Liver (tissue), 9 donors: ENCODE results near the gene SHANK2. TPM values are rescaled to one million over a fixed set of nuclear protein-coding genes. Genes with fewer than 3 reads are reported as not detected.
A peak's percentile ranks its signal among the peaks of the same experiment; 100 is the strongest.

ENCODE experiments used
- DNase-seq: peaks from one replicate; pipeline ENCODE4 v3.0.0-alpha.2; 2017; ENCODE audit warnings: low spot score
- H3K27ac ChIP-seq, 2 donors: one replicate each; pipeline ENCODE4 v1.7.0; 2013; ENCODE audit warnings: inconsistent platforms in 2 of 2, low read length in 2 of 2, control low read depth in 1 of 2, low read depth in 1 of 2, mild to moderate bottlenecking in 1 of 2
- H3K27me3 ChIP-seq, 4 donors: one replicate each; pipeline versions ENCODE4 v1.6.1 to v1.7.0; 2013; ENCODE audit warnings: low read length in 3 of 4, inconsistent platforms in 1 of 4, mild to moderate bottlenecking in 1 of 4, moderate library complexity in 1 of 4; ENCODE audit not compliant: control insufficient read depth in 4 of 4, insufficient read depth in 4 of 4
- H3K36me3 ChIP-seq, 4 donors: one replicate each; pipeline versions ENCODE4 v1.6.1 to v1.7.0; 2013; ENCODE audit warnings: low read length in 3 of 4, mild to moderate bottlenecking in 3 of 4, low read depth in 1 of 4, moderate library complexity in 1 of 4; ENCODE audit not compliant: control insufficient read depth in 4 of 4, insufficient read depth in 3 of 4
- H3K4me1 ChIP-seq, 4 donors: one replicate each; pipeline versions ENCODE4 v1.6.1 to v1.7.0; 2013; ENCODE audit warnings: low read length in 3 of 4, mild to moderate bottlenecking in 3 of 4, moderate library complexity in 1 of 4; ENCODE audit not compliant: control insufficient read depth in 4 of 4, insufficient read depth in 4 of 4
- H3K4me3 ChIP-seq, 3 donors: one replicate each; pipeline versions ENCODE4 v1.6.1 to v1.7.0; 2013; ENCODE audit warnings: low read length in 3 of 3, control low read depth in 1 of 3, low read depth in 1 of 3, mild to moderate bottlenecking in 1 of 3
- H3K9ac ChIP-seq, 2 donors: one replicate each; pipeline ENCODE4 v1.7.0; 2013; ENCODE audit warnings: low read length in 2 of 2, mild to moderate bottlenecking in 2 of 2, moderate library complexity in 2 of 2, control low read depth in 1 of 2, low read depth in 1 of 2
- H3K9me3 ChIP-seq, 4 donors: one replicate each; pipeline versions ENCODE4 v1.6.1 to v1.7.0; 2013; ENCODE audit warnings: low read length in 3 of 4; ENCODE audit not compliant: control insufficient read depth in 4 of 4
- FOXA1 ChIP-seq: IDR thresholded peaks from 2 replicates; pipeline ENCODE4 v1.6.1; 2016; ENCODE audit warnings: antibody characterized with exemption
- FOXA2 ChIP-seq: IDR thresholded peaks from 2 replicates; pipeline ENCODE4 v1.6.1; 2016; ENCODE audit warnings: antibody characterized with exemption
- GABPA ChIP-seq, 2 donors: IDR thresholded peaks in 1 of 2; conservative IDR thresholded peaks in 1 of 2; 2 replicates each; pipeline ENCODE4 v1.6.1; 2016; ENCODE audit warnings: antibody characterized with exemption in 2 of 2, mild to moderate bottlenecking in 1 of 2, moderate library complexity in 1 of 2
- HNF4A ChIP-seq, 2 donors: conservative IDR thresholded peaks; 2 replicates each; pipeline ENCODE4 v1.6.1; 2016; ENCODE audit warnings: antibody characterized with exemption in 2 of 2, mild to moderate bottlenecking in 2 of 2
- HNF4G ChIP-seq: IDR thresholded peaks from 2 replicates; pipeline ENCODE4 v1.6.1; 2016; ENCODE audit warnings: antibody characterized with exemption
- JUND ChIP-seq, 2 donors: IDR thresholded peaks; 2 replicates each; pipeline ENCODE4 v1.6.1; 2016; ENCODE audit warnings: antibody characterized with exemption in 2 of 2
- NR2F2 ChIP-seq: IDR thresholded peaks from 2 replicates; pipeline ENCODE4 v1.6.1; 2016; ENCODE audit warnings: antibody characterized with exemption
- RAD21 ChIP-seq, 2 donors: IDR thresholded peaks; 2 replicates each; pipeline ENCODE4 v1.6.1; 2016; ENCODE audit warnings: antibody characterized with exemption in 2 of 2, mild to moderate bottlenecking in 2 of 2
- SP1 ChIP-seq: IDR thresholded peaks from 2 replicates; pipeline ENCODE4 v1.6.1; 2018; ENCODE audit warnings: antibody characterized with exemption, mild to moderate bottlenecking
- TAF1 ChIP-seq: conservative IDR thresholded peaks from 2 replicates; pipeline ENCODE4 v1.6.1; 2016; ENCODE audit warnings: antibody characterized with exemption, mild to moderate bottlenecking
- YY1 ChIP-seq: IDR thresholded peaks from 2 replicates; pipeline ENCODE4 v1.6.1; 2016; ENCODE audit warnings: antibody characterized with exemption, mild to moderate bottlenecking
- WGBS: extraction: QIAGEN DNeasy Blood & Tissue Kit; methylation state at CpG from one replicate; pipeline ENCODE4 v1.1.7; 2013; 5-methylcytosine and 5-hydroxymethylcytosine counted together
- polyA plus RNA-seq, 2 donors: library from polyadenylated mRNA; stranded (reverse) in 1 of 2; unstranded in 1 of 2; fragments of 200-250 nt in 1 of 2; fragments of >200 nt in 1 of 2; fragmentation: Nextera tagmentation in 1 of 2; extraction: Ambion mirVana in 1 of 2; gene quantifications; one replicate each; pipeline versions ENCODE4 v1.2.1 to v1.2.3, GENCODE V29; 2013 to 2015
- total RNA-seq, 2 donors: library from RNA; depleted of rRNA; stranded (reverse); fragments of >200 nt; gene quantifications; one replicate each; pipeline ENCODE4 v1.2.3, GENCODE V29; 2014
- TF ChIP-seq, protein P1 (sequence below): IDR thresholded peaks from 2 replicates; pipeline ENCODE4 v1.6.1; 2016; ENCODE audit warnings: antibody characterized with exemption
- TF ChIP-seq, protein P2 (sequence below): IDR thresholded peaks from 2 replicates; pipeline ENCODE4 v1.6.1; 2016; ENCODE audit warnings: antibody characterized with exemption, mild to moderate bottlenecking
- TF ChIP-seq, protein P3 (sequence below): fragments of 150-350 bp; IDR thresholded peaks from 2 replicates; pipeline ENCODE4 v1.5.1; 2017; ENCODE audit warnings: improper control_type of control experiment, low read depth, low read length; ENCODE audit not compliant: missing input control
- TF ChIP-seq, protein P4 (sequence below): IDR thresholded peaks from 2 replicates; pipeline ENCODE4 v1.6.1; 2016; ENCODE audit warnings: antibody characterized with exemption
- TF ChIP-seq, protein P5 (sequence below): IDR thresholded peaks from 2 replicates; pipeline ENCODE4 v1.6.1; 2016; ENCODE audit warnings: antibody characterized with exemption
- donor health status: healthy.
- donor health status: healthy.
- donor health status: healthy.
- donor health status: healthy.
- donor health status: healthy.

SHANK2 gene
- total and polyA plus RNA-seq, 4 donors: 5.4 to 36.4 (median 12.4) TPM

DNA sequence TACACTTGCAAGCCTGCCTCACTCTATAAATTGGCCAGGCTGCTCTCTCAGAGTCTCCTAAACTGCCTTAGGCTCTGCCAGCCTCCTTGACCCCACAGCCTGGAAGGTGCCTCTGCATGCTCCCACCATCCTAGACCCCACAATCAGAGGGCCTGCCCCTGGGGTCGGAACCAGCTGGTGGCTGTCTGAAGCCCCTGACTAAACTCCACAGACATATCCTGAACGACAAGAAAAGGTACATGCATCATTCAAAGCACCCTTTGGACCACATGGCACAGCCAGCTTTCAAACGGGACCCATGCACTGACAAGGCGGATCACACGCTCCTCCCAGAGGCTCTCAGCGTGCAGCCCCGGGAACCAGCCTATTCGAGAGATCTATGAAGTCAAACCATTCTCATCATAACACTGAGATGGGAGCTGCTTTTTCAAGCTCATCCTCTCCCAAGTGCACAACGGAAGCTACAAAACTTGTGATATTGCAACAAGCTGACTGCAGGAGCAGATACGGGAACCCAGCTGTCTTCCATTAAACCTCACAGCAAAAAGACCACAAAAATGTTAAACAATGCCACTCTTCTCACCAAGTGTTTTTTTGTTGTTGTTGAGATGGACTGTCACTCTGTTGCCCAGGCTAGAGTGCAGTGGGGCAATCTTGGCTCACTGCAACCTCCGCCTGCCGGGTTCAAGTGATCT, 8.1 kb downstream of the SHANK2 start:
- Histone ChIP-seq H3K4me1 (peaks cover 9 to 26% (median 20%) of the 10 kb centered on the region in 4 donors), H3K9me3 (no peaks in the 10 kb centered on the region), H3K9ac (no peak overlapping the region), H3K27ac (peak overlapping the region in 1 of 2 donors; percentile 32), H3K27me3 (no peaks in the 10 kb centered on the region), H3K36me3 (peaks cover 0 to 6% (median 3%) of the 10 kb centered on the region in 4 donors), H3K4me3 (no peak overlapping the region)
- DNase-seq: no peak
- WGBS: 89% methylated on average over 12 of the region's 12 CpGs
- TF ChIP-seq RAD21 (IDR thresholded peaks at IDR 0.05) (no peak), YY1 (no peak), NR2F2 (no peak), GABPA (IDR thresholded peaks at IDR 0.05 in 1 of 2, conservative IDR thresholded peaks at IDR 0.05 in 1 of 2) (no peak), FOXA2 (no peak), SP1 (no peak), FOXA1 (no peak), TAF1 (no peak)
- TF ChIP-seq, protein P1, sequence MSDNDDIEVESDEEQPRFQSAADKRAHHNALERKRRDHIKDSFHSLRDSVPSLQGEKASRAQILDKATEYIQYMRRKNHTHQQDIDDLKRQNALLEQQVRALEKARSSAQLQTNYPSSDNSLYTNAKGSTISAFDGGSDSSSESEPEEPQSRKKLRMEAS: no peak
- TF ChIP-seq, protein P2, sequence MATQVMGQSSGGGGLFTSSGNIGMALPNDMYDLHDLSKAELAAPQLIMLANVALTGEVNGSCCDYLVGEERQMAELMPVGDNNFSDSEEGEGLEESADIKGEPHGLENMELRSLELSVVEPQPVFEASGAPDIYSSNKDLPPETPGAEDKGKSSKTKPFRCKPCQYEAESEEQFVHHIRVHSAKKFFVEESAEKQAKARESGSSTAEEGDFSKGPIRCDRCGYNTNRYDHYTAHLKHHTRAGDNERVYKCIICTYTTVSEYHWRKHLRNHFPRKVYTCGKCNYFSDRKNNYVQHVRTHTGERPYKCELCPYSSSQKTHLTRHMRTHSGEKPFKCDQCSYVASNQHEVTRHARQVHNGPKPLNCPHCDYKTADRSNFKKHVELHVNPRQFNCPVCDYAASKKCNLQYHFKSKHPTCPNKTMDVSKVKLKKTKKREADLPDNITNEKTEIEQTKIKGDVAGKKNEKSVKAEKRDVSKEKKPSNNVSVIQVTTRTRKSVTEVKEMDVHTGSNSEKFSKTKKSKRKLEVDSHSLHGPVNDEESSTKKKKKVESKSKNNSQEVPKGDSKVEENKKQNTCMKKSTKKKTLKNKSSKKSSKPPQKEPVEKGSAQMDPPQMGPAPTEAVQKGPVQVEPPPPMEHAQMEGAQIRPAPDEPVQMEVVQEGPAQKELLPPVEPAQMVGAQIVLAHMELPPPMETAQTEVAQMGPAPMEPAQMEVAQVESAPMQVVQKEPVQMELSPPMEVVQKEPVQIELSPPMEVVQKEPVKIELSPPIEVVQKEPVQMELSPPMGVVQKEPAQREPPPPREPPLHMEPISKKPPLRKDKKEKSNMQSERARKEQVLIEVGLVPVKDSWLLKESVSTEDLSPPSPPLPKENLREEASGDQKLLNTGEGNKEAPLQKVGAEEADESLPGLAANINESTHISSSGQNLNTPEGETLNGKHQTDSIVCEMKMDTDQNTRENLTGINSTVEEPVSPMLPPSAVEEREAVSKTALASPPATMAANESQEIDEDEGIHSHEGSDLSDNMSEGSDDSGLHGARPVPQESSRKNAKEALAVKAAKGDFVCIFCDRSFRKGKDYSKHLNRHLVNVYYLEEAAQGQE: no peak
- TF ChIP-seq, protein P3, sequence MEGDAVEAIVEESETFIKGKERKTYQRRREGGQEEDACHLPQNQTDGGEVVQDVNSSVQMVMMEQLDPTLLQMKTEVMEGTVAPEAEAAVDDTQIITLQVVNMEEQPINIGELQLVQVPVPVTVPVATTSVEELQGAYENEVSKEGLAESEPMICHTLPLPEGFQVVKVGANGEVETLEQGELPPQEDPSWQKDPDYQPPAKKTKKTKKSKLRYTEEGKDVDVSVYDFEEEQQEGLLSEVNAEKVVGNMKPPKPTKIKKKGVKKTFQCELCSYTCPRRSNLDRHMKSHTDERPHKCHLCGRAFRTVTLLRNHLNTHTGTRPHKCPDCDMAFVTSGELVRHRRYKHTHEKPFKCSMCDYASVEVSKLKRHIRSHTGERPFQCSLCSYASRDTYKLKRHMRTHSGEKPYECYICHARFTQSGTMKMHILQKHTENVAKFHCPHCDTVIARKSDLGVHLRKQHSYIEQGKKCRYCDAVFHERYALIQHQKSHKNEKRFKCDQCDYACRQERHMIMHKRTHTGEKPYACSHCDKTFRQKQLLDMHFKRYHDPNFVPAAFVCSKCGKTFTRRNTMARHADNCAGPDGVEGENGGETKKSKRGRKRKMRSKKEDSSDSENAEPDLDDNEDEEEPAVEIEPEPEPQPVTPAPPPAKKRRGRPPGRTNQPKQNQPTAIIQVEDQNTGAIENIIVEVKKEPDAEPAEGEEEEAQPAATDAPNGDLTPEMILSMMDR: no peak

DNA sequence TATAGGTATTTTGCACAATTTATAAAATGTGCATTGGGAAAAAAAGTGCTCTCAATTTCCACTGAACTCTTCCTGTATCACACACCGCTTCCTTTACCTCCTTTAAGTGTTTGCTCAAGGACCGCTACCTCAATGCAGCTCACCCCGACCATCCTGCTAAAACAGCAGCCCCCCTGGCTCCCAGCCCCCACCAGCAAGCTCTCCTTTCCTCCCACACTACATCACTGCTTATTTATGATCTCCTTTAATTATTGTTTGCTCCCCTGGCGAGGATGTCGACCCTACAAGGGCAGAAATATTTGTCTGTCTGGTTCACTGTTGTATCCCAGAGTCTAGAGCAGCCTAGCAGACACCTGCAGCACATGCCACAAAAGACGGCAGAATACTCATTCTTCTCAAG, 10.0 kb downstream of the SHANK2 start:
- TF ChIP-seq FOXA1 (no peak), TAF1 (no peak), HNF4A (conservative IDR thresholded peaks at IDR 0.05) (no peak), GABPA (IDR thresholded peaks at IDR 0.05 in 1 of 2, conservative IDR thresholded peaks at IDR 0.05 in 1 of 2) (no peak), HNF4G (no peak), JUND (IDR thresholded peaks at IDR 0.05) (no peak), FOXA2 (no peak), RAD21 (IDR thresholded peaks at IDR 0.05) (no peak)
- TF ChIP-seq, protein P3: no peak
- TF ChIP-seq, protein P4, sequence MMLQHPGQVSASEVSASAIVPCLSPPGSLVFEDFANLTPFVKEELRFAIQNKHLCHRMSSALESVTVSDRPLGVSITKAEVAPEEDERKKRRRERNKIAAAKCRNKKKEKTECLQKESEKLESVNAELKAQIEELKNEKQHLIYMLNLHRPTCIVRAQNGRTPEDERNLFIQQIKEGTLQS: no peak
- TF ChIP-seq, protein P1: no peak
- TF ChIP-seq, protein P2: no peak
- TF ChIP-seq, protein P5, sequence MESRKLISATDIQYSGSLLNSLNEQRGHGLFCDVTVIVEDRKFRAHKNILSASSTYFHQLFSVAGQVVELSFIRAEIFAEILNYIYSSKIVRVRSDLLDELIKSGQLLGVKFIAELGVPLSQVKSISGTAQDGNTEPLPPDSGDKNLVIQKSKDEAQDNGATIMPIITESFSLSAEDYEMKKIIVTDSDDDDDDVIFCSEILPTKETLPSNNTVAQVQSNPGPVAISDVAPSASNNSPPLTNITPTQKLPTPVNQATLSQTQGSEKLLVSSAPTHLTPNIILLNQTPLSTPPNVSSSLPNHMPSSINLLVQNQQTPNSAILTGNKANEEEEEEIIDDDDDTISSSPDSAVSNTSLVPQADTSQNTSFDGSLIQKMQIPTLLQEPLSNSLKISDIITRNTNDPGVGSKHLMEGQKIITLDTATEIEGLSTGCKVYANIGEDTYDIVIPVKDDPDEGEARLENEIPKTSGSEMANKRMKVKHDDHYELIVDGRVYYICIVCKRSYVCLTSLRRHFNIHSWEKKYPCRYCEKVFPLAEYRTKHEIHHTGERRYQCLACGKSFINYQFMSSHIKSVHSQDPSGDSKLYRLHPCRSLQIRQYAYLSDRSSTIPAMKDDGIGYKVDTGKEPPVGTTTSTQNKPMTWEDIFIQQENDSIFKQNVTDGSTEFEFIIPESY: no peak
- Histone ChIP-seq H3K4me1 (peaks cover 4 to 12% (median 10%) of the 10 kb centered on the region in 4 donors), H3K27me3 (no peaks in the 10 kb centered on the region), H3K9me3 (no peaks in the 10 kb centered on the region), H3K9ac (no peak overlapping the region), H3K27ac (peak overlapping the region in 1 of 2 donors; percentile 85), H3K36me3 (peaks cover 0 to 12% (median 3%) of the 10 kb centered on the region in 4 donors), H3K4me3 (no peak overlapping the region)
- 79% methylated on average over 6 of the region's 6 CpGs for WGBS
- no peak for DNase-seq
